ENCODE results near the gene POLD3. TPM values are rescaled to one million over a fixed set of nuclear protein-coding genes. Genes with fewer than 3 reads are reported as not detected.

Gene POLD3
- total RNA-seq, 1 donor: 10.2 TPM

DNA sequence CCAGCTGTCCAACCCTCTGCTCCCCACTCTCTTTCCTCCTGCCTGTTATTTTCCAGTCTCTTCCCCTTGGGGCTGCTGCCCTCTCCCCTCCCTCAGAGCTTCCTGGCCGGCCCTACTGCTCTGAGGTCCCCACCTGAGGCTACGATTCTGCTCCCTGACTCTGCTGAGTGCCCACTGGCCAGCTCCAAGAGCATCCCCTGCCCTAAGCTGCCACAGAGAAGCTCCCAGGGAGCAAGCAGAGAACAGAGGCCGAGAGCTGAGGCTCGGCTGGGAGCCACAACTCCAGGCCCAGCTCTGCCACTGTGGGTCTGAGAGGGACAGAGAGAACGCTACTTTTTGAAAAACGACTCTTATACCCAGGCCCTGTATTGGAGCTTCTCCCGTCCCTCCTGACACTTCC lies 77.8 kb downstream of the POLD3 start:
- no peak for DNase-seq (ENCODE audit: low read depth in 2 of 3, low spot score in 2 of 3)

DNA sequence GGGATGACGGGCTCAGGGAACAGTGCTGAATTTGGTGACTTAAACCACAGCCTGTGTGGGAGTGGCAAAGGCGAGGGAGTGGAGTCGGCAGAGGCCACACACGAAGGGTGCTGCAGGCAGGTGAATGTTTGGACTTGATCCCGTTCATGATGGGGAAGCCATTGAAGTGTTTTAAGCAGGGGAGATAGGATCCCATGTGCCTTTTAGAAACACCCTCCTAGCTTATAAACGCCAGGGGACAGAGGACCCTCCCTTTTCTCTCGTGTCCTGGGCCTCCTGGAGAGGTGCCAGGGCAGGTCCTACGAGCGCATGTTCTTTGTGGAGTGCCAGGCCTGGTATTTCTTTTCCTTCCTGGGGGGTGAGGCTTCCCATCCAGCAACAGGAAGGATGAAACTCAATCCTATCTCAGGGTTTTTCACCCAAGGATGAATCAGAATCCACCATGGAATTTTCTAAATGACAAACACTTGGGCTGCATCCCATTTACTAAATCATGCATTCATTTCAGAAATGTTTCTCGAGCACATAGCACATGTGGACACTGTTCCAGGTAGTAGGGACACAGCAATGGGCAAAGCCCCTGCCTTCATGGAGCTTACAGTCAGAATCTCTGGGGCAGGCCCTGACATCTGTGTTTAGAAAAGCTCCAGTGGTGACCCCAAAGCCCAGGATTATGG lies 79.3 kb downstream of the POLD3 start:
- DNase-seq (ENCODE audit: low read depth in 2 of 3, low spot score in 2 of 3): no peak

GRCh38 chr11:74672332-74672955 lies 80.1 kb downstream of the POLD3 start:
- DNase-seq (ENCODE audit: low read depth in 2 of 3, low spot score in 2 of 3): no peak

DNA sequence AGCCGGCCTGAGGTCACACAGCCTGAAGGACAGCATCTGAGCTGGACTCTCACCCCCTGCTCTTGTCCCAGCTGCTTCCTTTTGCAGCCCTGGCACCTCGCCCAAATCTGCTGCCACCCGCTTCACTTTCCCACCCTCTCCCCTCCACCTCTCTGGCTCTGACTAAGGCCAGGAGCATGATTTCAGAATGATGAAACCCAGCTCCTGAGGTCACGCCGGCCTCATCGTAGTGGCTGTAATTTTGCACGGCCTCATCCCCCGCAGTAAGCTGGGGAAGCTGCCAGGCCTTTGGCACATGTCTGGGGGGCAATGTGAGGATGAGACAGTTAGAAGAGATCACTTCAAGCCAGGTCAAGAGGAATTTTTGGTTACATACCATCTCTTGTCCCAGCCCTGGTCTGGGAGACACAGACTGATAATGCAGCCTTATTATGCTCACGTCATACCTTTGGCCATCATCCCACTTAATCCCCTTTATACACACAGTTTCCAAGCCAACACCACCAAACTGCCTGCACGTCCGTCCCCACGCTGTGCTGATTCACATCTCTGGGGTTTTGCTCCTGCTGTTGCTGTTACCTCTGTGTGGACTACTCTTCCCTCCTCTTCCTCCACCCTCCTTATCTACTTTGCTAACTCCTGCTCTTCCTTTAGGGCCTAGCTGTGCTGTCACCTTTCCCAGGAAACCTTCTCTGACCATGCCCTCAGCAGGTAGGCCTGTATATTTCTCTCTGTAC lies 80.7 kb downstream of the POLD3 start:
- no peak for DNase-seq (ENCODE audit: low read depth in 2 of 3, low spot score in 2 of 3)

DNA sequence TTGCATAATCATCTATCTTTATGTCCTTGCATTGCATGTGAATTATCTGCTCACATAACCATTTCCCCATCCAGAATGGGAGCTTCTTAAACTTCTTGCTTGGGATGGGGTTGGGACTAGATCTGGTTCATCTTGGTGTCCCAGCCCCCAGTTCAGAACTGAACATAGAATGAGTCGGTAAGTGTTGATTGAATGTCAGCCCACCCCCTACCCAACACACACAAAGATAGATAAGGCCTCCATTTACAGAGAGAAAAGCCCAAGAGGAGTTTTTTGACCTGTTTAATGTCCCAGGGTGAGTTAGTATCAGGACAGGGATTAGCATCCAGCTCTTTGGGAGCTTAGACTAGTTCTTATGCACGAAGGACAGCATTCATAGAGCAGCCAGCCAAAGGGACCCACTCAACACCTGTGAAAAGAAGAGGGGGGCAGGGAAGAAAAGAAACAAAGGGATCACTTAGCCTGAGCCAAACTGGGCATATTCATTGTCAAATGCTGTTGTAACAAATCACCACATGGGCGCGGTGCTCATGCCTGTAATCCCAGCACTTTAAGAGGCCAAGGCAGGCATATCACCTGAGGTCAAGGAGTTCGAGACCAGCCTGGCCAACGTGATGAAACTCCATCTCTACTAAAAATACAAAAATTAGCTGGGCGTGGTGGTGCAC lies 81.4 kb downstream of the POLD3 start:
- no peak for DNase-seq (ENCODE audit: low read depth in 2 of 3, low spot score in 2 of 3)

- DNase-seq (ENCODE audit: low read depth in 2 of 3, low spot score in 2 of 3): no peak
Observed at GRCh38 chr11:74675761-74676160, 83.4 kb downstream of the POLD3 start.

DNA sequence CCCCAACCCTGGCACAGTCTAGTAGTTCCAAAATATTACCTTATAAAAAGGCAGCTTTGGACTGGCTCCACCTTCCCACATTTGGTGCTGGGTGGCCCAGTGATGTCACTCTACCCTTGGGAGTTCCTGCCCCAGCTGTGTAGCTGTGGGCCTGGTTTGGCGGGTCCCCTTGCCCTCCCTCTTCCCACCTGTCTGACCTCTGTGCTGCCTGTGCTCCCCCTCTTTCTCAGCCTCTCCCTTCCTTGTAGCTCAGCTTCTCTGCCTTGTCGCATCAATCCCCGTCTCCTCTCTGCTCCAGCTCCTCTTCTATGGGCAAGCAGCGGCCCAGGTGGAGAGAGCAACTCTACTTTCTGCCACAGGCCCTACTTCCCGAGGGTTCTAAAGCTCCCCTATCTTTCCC lies 84.2 kb downstream of the POLD3 start:
- DNase-seq (ENCODE audit: low read depth in 2 of 3, low spot score in 2 of 3): no peak

GRCh38 chr11:74677131-74677530 lies 84.7 kb downstream of the POLD3 start:
- no peak for DNase-seq (ENCODE audit: low read depth in 2 of 3, low spot score in 2 of 3)

DNA sequence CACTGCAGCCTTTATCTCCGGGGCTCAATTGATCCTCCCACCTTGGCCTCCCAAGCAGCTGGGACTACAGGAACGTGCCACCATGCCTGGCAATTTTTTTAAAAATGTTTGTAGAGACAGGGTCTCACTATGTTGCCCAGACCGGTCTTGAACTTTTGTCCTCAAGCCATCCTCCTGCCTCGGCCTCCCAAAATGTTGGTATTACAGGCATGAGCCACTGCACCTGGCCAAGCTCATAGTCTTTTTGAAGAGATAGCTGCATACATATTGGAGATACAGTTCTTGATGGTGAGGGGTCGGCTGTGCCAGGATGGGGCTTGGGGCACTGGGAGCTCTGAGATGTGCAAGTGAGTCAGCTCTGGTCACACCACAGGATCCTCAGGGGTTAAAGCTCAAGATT lies 85.7 kb downstream of the POLD3 start:
- DNase-seq (ENCODE audit: low read depth in 2 of 3, low spot score in 2 of 3): no peak

DNA sequence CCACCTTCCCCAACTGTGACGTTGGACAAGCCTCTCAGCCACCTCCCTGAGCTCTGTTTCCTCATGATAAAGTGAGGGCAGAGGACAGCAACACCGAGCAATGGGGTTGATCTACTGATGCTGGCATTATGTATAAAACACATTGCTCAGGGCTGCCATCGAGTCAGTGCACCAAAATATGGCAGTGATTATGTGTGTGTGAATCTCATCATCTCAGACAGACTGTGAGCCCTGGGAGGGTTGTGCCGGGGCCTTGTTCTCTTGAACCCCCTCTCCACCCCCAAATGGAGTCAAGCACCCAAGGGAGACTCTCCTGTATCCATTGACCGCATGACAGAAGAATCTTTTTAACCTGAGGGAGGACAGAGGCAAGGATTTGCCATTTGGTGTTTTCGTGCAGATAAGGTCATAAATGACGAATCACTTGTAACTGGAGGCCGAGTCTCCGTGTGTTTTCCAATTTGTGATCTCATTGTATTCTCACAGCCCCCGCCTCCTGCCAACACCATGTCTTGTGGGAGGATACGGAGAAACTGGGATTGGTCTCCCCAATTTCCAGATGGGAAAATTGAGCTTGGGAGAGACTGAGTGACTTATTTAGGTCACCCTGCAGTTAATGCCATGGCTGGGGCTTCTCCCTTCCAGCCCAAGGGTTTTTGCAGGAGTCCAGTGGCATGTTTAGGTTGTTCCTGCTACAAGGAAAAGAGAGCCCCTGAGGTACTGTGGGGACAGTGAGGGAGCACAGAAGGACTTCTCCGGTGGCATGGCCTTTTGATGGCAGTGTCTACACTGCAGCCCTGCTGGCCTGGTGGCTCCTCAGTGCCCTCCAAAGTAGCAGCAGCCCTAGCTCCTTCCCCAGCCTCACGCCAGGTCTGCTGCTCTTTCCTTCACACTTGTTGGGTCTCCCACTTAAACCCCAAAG lies 86.5 kb downstream of the POLD3 start:
- DNase-seq (ENCODE audit: low read depth in 2 of 3, low spot score in 2 of 3): no peak

DNA sequence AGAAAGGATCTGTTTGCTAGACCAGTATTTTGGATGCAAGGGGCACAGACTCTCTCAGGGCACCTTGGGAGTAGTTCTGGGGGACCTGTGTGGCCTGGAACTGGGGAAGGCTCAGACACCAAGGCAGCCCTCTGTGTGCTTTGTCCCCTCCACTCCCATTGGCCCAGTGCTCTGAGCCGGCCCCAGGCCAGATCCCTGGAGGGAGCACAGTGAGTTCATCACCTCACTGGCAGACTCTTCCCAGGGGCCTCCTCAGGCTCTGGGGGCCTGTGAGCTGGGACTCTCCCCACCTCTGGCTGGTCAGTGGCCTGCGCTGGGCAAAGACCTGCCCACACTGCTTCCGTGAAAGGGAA lies 87.1 kb downstream of the POLD3 start:
- no peak for DNase-seq (ENCODE audit: low read depth in 2 of 3, low spot score in 2 of 3)

DNA sequence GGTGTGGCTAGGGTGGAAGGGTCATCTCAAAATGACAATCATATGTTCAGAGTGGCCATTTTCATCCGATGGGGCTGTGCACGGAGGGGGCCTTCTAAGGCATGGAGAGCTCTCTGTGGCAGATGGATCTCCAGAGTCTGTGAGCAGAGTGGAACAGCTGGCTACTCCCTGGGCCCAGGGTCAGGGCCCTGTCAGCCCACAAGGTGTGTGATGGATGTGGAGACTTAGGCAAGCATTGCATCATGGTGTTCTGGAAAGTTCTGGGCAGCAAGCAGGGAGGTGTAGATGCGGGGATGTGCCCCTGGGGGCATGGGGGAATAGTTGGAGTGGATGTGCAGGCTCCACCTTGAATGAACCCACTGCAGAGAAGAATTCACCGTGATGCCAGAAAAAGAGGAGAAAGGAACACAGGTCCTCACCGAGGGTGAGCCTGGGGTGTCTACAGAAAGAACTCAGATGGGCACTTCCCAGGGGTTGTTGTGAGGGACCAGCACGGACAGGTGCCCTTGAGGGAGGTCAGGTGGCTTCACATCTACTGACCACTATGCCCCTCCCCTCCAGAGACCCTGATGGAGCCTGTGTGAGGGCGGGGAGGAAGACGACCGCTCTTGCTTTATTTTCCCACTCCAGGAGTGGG lies 87.8 kb downstream of the POLD3 start:
- DNase-seq (ENCODE audit: low read depth in 2 of 3, low spot score in 2 of 3): no peak

DNA sequence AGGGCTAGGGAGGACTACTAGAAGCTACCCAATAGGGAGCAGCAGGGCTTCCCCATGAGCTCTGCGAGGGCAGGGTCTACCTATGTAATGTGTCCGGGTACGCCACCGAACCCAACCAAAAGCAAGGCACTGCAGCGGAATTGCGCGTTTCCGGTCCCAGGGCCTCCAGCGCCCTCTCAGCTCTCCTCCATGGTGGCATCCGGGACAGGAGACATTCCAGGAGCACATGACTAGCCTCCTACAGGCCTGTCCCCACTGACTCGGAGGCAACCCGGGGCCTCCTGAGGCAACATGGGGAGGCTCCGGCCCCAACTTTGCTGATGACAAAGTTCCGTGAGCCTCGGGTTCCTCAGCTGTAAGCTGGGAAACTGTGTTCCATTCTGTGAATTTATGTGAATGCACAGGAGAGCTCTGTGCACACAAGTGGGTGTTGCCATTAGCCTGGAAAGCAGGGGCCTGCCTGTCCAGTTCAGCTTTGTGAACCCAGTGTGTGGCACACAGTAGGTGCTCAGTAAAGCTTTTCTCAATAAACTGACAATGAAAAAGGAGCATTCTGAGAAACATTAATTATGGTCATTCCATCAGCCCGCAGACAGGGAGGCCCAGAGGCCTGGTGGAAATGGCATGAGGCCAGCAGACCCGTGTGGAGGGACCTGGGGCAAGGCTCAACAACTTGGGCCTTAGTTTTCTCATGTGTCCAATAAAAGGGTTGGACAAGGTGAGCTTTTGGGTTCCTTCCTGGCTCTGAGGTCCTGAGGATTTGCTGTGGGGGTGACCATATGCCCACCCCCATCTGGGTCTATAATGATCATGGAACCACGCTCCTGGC lies 88.5 kb downstream of the POLD3 start:
- no peak for DNase-seq (ENCODE audit: low read depth in 2 of 3, low spot score in 2 of 3)

GRCh38 chr11:74681686-74682651 lies 89.6 kb downstream of the POLD3 start:
- no peak for DNase-seq (ENCODE audit: low read depth in 2 of 3, low spot score in 2 of 3)

DNA sequence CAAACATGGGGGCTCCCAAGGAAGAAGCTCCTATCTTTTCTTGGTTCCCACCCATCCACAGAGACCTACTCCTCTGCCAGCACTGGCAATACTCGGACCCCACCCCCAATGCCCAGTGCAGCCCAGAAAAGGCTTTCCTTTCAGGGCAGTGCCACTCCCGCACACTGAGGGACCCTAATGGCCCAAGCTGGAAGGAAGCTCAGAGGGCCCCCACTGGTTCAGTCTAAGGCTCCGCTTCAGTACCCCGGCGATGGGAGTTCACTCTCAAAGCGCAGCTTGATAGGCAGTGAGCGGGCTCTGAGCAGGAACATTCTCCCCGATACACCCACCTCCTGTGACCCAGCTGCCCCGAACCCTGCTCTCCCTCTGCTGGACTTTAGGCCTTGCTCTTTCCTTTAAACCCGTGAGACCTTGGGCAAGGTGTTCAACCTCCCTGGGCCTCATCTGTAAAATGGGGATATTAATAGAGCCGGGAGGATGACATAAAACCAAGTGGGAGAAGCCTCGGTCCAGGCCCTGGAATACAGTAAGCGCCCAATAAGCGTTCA lies 90.4 kb downstream of the POLD3 start:
- no peak for DNase-seq (ENCODE audit: low read depth in 2 of 3, low spot score in 2 of 3)

DNA sequence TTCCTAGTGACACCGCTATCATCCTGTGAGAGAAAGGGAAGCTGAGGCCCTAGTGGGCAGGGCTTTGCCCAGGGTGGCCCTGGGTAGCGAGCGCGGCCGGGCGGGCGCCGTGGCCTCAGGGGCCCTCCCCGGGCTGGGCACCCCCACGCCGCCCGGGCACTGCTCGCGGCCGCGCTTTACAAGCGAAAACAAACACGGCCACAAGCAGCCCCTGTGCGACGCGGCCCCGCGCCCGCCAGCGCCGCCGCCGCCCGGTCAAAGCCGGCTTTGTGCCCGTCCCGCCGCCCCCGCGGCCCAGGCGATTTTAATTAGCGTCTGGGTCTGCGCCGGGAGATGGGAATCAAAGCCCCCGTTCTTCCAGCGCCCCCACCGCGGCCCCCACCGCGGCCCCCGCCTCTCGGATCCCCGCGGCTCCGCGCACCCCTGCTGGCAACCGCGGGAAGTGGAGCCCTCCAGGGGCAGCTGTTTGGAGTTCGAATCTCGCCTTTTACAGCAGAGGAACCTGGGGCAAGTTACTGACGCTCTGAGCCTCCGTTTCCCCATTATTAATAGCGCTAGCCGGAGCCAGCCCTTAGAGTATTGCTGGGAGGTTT lies 91.0 kb downstream of the POLD3 start:
- peak in 1 of 3 donors; percentile 24 for DNase-seq (ENCODE audit: low read depth in 2 of 3, low spot score in 2 of 3)

GRCh38 chr11:74683941-74684481 lies 91.6 kb downstream of the POLD3 start:
- no peak for DNase-seq (ENCODE audit: low read depth in 2 of 3, low spot score in 2 of 3)

Measured in hematopoietic multipotent progenitor cell (in vitro differentiated cells).